ENCODE measurements around the gene MEI1. TPM values are rescaled to one million over a fixed set of nuclear protein-coding genes. Genes with fewer than 3 reads are reported as not detected.

The MEI1 gene
- total RNA-seq, 1 donor from 2014 or later = 0.64 TPM

- no peaks in the 10 kb centered on the region for H3K27me3 ChIP-seq (ENCODE audit: insufficient read depth, low read length)
- DNase-seq (ENCODE audit: low read depth) (no peak), FAIRE-seq (no peak)
- no peak overlapping the region for H3K4me2 ChIP-seq (ENCODE audit: low read length)
- no peaks in the 10 kb centered on the region for H3K4me1 ChIP-seq (ENCODE audit: insufficient read depth, low read length)
- Mint-ChIP-seq H3K9me3 (ENCODE audit: unreplicated experiment) (no peaks in the 10 kb centered on the region), H3K4me1 (ENCODE audit: low read depth, unreplicated experiment) (no peaks in the 10 kb centered on the region), H3K4me3 (ENCODE audit: unreplicated experiment) (no peak overlapping the region), H3K36me3 (ENCODE audit: low read depth, unreplicated experiment) (peaks cover 13% of the 10 kb centered on the region), H3K27me3 (ENCODE audit: low read depth, unreplicated experiment) (no peaks in the 10 kb centered on the region), H3K27ac (ENCODE audit: unreplicated experiment) (no peak overlapping the region)
- H3K79me2 ChIP-seq (ENCODE audit: insufficient read depth, low read length) = peaks cover 3% of the 10 kb centered on the region
- no peaks in the 10 kb centered on the region for H3K36me3 ChIP-seq (ENCODE audit: insufficient read depth, low read length)
- H3K27ac ChIP-seq (ENCODE audit: low read depth, low read length) = no peak overlapping the region
- H3K9ac ChIP-seq (ENCODE audit: low read length) = no peak overlapping the region
- TF ChIP-seq CTCF (IDR thresholded peaks at IDR 0.05; ENCODE audit: insufficient read depth, low read depth, low read length) (no peak), EZH2 (IDR thresholded peaks at IDR 0.05; ENCODE audit: insufficient read depth, low read length) (no peak)
- no peaks in the 10 kb centered on the region for H3K9me3 ChIP-seq (ENCODE audit: insufficient read depth, low read depth, low read length)
- H3K4me3 ChIP-seq (ENCODE audit: insufficient read depth, low read depth, low read length) = no peak overlapping the region
- peaks cover 7% of the 10 kb centered on the region for H4K20me1 ChIP-seq (ENCODE audit: insufficient read depth, low read length)
- no peak overlapping the region for H2AFZ ChIP-seq (ENCODE audit: low read depth, low read length)
These were observed 110.7 kb downstream of the MEI1 start for GRCh38 chr22:41810022-41810421.

- no peak for TF ChIP-seq EZH2 (IDR thresholded peaks at IDR 0.05; ENCODE audit: insufficient read depth, low read length)
- no peak for TF ChIP-seq CTCF (IDR thresholded peaks at IDR 0.05; ENCODE audit: insufficient read depth, low read depth, low read length)
- no peaks in the 10 kb centered on the region for H3K27me3 ChIP-seq (ENCODE audit: insufficient read depth, low read length)
- H3K36me3 ChIP-seq (ENCODE audit: insufficient read depth, low read length) = no peaks in the 10 kb centered on the region
- no peak overlapping the region for H3K4me2 ChIP-seq (ENCODE audit: low read length)
- DNase-seq (ENCODE audit: low read depth) (no peak), FAIRE-seq (no peak)
- no peak overlapping the region for H2AFZ ChIP-seq (ENCODE audit: low read depth, low read length)
- no peaks in the 10 kb centered on the region for H3K4me1 ChIP-seq (ENCODE audit: insufficient read depth, low read length)
- H3K36me3 Mint-ChIP-seq (ENCODE audit: low read depth, unreplicated experiment) = peaks cover 15% of the 10 kb centered on the region
- H3K9me3 ChIP-seq (ENCODE audit: insufficient read depth, low read depth, low read length) = no peaks in the 10 kb centered on the region
- no peak overlapping the region for H3K9ac ChIP-seq (ENCODE audit: low read length)
- H3K27me3 Mint-ChIP-seq (ENCODE audit: low read depth, unreplicated experiment) = no peaks in the 10 kb centered on the region
- no peaks in the 10 kb centered on the region for H3K9me3 Mint-ChIP-seq (ENCODE audit: unreplicated experiment)
- H3K4me3 ChIP-seq (ENCODE audit: insufficient read depth, low read depth, low read length) = no peak overlapping the region
- H3K4me3 Mint-ChIP-seq (ENCODE audit: unreplicated experiment) = no peak overlapping the region
- no peak overlapping the region for H3K27ac Mint-ChIP-seq (ENCODE audit: unreplicated experiment)
- H3K79me2 ChIP-seq (ENCODE audit: insufficient read depth, low read length) = no peaks in the 10 kb centered on the region
- H4K20me1 ChIP-seq (ENCODE audit: insufficient read depth, low read length) = peaks cover 7% of the 10 kb centered on the region
- no peaks in the 10 kb centered on the region for H3K4me1 Mint-ChIP-seq (ENCODE audit: low read depth, unreplicated experiment)
- no peak overlapping the region for H3K27ac ChIP-seq (ENCODE audit: low read depth, low read length)
These were observed 113.7 kb downstream of the MEI1 start for GRCh38 chr22:41812805-41813545.

GRCh38 chr22:41813726-41814410 lies 114.6 kb downstream of the MEI1 start:
- no peaks in the 10 kb centered on the region for H3K9me3 Mint-ChIP-seq (ENCODE audit: unreplicated experiment)
- H3K27me3 Mint-ChIP-seq (ENCODE audit: low read depth, unreplicated experiment) = no peaks in the 10 kb centered on the region
- Histone ChIP-seq H3K4me2 (ENCODE audit: low read length) (no peak overlapping the region), H3K4me1 (ENCODE audit: insufficient read depth, low read length) (no peaks in the 10 kb centered on the region), H3K9me3 (ENCODE audit: insufficient read depth, low read depth, low read length) (no peaks in the 10 kb centered on the region), H4K20me1 (ENCODE audit: insufficient read depth, low read length) (peaks cover 1% of the 10 kb centered on the region), H3K4me3 (ENCODE audit: insufficient read depth, low read depth, low read length) (no peak overlapping the region), H2AFZ (ENCODE audit: low read depth, low read length) (no peak overlapping the region), H3K36me3 (ENCODE audit: insufficient read depth, low read length) (no peaks in the 10 kb centered on the region), H3K79me2 (ENCODE audit: insufficient read depth, low read length) (no peaks in the 10 kb centered on the region), H3K27ac (ENCODE audit: low read depth, low read length) (no peak overlapping the region), H3K27me3 (ENCODE audit: insufficient read depth, low read length) (no peaks in the 10 kb centered on the region), H3K9ac (ENCODE audit: low read length) (no peak overlapping the region)
- TF ChIP-seq EZH2 (IDR thresholded peaks at IDR 0.05; ENCODE audit: insufficient read depth, low read length) (no peak), CTCF (IDR thresholded peaks at IDR 0.05; ENCODE audit: insufficient read depth, low read depth, low read length) (no peak)
- no peak overlapping the region for H3K27ac Mint-ChIP-seq (ENCODE audit: unreplicated experiment)
- H3K4me3 Mint-ChIP-seq (ENCODE audit: unreplicated experiment) = no peak overlapping the region
- FAIRE-seq (no peak), DNase-seq (ENCODE audit: low read depth) (no peak)
- peaks cover 13% of the 10 kb centered on the region for H3K36me3 Mint-ChIP-seq (ENCODE audit: low read depth, unreplicated experiment)
- no peaks in the 10 kb centered on the region for H3K4me1 Mint-ChIP-seq (ENCODE audit: low read depth, unreplicated experiment)
